Panc1 (cell line): ENCODE measurements around the gene ELK1. TPM values are rescaled to one million over a fixed set of nuclear protein-coding genes. Genes with fewer than 3 reads are reported as not detected.

ENCODE experiments used
- ATAC-seq: fragments of 200-7000 bp; cut with Tn5 transposase; 2 replicates; pipeline ENCODE4 v1.9.1; 2020; ENCODE audit warnings: mild to moderate bottlenecking, moderate library complexity
- BruUV-seq: library from RNA; stranded (reverse); fragments of 400-500 nt; replicated peaks from 2 replicates; lab custom pipeline; 2021; lab: Mats Ljungman, UMichigan
- CTCF ChIA-PET: fragments of 300-600 bp; sonication (Branson Sonifier 250); formaldehyde crosslinking; loops from one replicate; lab custom pipeline; 2022; ENCODE audit warnings: antibody characterized with exemption; lab: Charles Lee
- POLR2A ChIA-PET: fragments of 300-600 bp; sonication (Branson Sonifier 250); formaldehyde crosslinking; loops from one replicate; lab custom pipeline; 2022; ENCODE audit warnings: antibody characterized with exemption; lab: Charles Lee
- DNase-seq: peaks from one replicate; pipeline ENCODE4 v3.0.0-alpha.2; 2010; ENCODE audit warnings: low read depth, low spot score
- H3K27ac ChIP-seq: 2 replicates; pipeline ENCODE4 v1.5.1; 2011; ENCODE audit warnings: mild to moderate bottlenecking, low read length, inconsistent platforms
- H3K27me3 ChIP-seq: fragments of 200-500 bp; sonication (Bioruptor generic); 2 replicates; pipeline ENCODE4 v1.6.0; 2014; ENCODE audit warnings: low read length, inconsistent platforms; ENCODE audit not compliant: control insufficient read depth, insufficient read depth
- H3K36me3 ChIP-seq: fragments of 200-500 bp; sonication (Bioruptor generic); 2 replicates; pipeline ENCODE4 v1.5.1; 2014; ENCODE audit warnings: inconsistent platforms, mild to moderate bottlenecking, low read length, moderate library complexity; ENCODE audit not compliant: control insufficient read depth, insufficient read depth
- H3K4me1 ChIP-seq: 2 replicates; pipeline ENCODE4 v1.5.1; 2011; ENCODE audit warnings: inconsistent platforms, mild to moderate bottlenecking, low read length, moderate library complexity; ENCODE audit not compliant: control insufficient read depth, insufficient read depth
- H3K4me3 ChIP-seq, 2 experiments: 2 replicates each; pipeline ENCODE4 v1.5.1; 2011 to 2012; ENCODE audit warnings: low read depth in 2 of 2, low read length in 2 of 2, mild to moderate bottlenecking in 2 of 2, inconsistent platforms in 1 of 2, moderate library complexity in 1 of 2
- H3K9me3 ChIP-seq: fragments of 200-500 bp; sonication (Bioruptor generic); 2 replicates; pipeline ENCODE4 v1.5.1; 2014; ENCODE audit warnings: low read depth, mild to moderate bottlenecking, inconsistent platforms, low read length, moderate library complexity; ENCODE audit not compliant: control insufficient read depth, insufficient read depth
- CTCF ChIP-seq: fragments of 450-650 bp; IDR thresholded peaks from 2 replicates; pipeline ENCODE4 v1.5.1; 2017; ENCODE audit warnings: mild to moderate bottlenecking
- POLR2AphosphoS5 ChIP-seq: IDR thresholded peaks from 2 replicates; pipeline ENCODE4 v1.6.1; 2012; ENCODE audit warnings: mild to moderate bottlenecking, low read depth, low read length, moderate library complexity
- REST ChIP-seq, 2 experiments: IDR thresholded peaks; 2 replicates each; pipeline ENCODE4 v1.6.1; 2011 to 2012; ENCODE audit warnings: low read depth in 2 of 2, control low read depth in 1 of 2, low read length in 1 of 2, mild to moderate bottlenecking in 1 of 2, moderate library complexity in 1 of 2; ENCODE audit not compliant: insufficient read depth in 1 of 2
- SIN3A ChIP-seq: IDR thresholded peaks from 2 replicates; pipeline ENCODE4 v1.6.1; 2012; ENCODE audit warnings: low read depth, mild to moderate bottlenecking, low read length, moderate library complexity, borderline replicate concordance; ENCODE audit not compliant: insufficient read depth
- TCF7L2 ChIP-seq: IDR thresholded peaks from 2 replicates; pipeline ENCODE4 v1.6.1; 2011; ENCODE audit warnings: mild to moderate bottlenecking, low read depth, low read length, inconsistent platforms
- in situ Hi-C: cut with HindIII; loops from 2 replicates; pipeline ENCODE4 v1.10.0; 2016; ENCODE audit warnings: low sequenced_read_pairs, low pct_unique_long_range_greater_than_20kb
- intact Hi-C: fragments of 100-400 bp; cut with micrococcal nuclease; formaldehyde crosslinking; loops from one replicate; pipeline ENCODE4 v1.10.0; 2022; ENCODE audit not compliant: unreplicated experiment
- total RNA-seq: library from RNA; stranded (reverse); gene quantifications from one replicate; pipeline ENCODE4 v1.2.1, GENCODE V29; 2021; ENCODE audit not compliant: unreplicated experiment

Gene ELK1
- total RNA-seq, 1 experiment from 2014 or later = 64.6 TPM

GRCh38 chrX:47610511-47610910 lies 39.9 kb downstream of the ELK1 start:
- ChIA-PET CTCF (interaction anchor here (0.7 kb wide), 1 partner anchor 10 kb away, joined by 3 read pairs; no protein-coding TSS in a partner anchor), POLR2A (no interaction called here)
- no peaks in the 10 kb centered on the region for H3K9me3 ChIP-seq
- ATAC-seq (no peak), DNase-seq (no peak)
- BruUV-seq = no TSS peak
- H3K36me3 ChIP-seq = no peaks in the 10 kb centered on the region
- no peak for TF ChIP-seq TCF7L2
- TF ChIP-seq POLR2AphosphoS5 = no peak
- no peak for TF ChIP-seq REST (IDR thresholded peaks at IDR 0.05; ENCODE audit: insufficient read depth in 1 of 2, low read depth in 2 of 2, low read length in 1 of 2)
- TF ChIP-seq CTCF = no peak
- no peak for TF ChIP-seq SIN3A
- no peaks in the 10 kb centered on the region for H3K27me3 ChIP-seq
- peaks cover 2% of the 10 kb centered on the region; the same call in 1 of the 2 replicates for H3K4me1 ChIP-seq
- no peak overlapping the region for H3K27ac ChIP-seq
- intact Hi-C loops (no loop called here), in situ Hi-C loops (no loop called here)
- no peak overlapping the region for H3K4me3 ChIP-seq

GRCh38 chrX:47608130-47608810 lies 42.1 kb downstream of the ELK1 start:
- ChIA-PET CTCF (no interaction called here), POLR2A (interaction anchor here (0.6 kb wide), 1 partner anchor 116 kb away, joined by 15 read pairs; no protein-coding TSS in a partner anchor)
- H3K36me3 ChIP-seq = no peaks in the 10 kb centered on the region
- H3K27me3 ChIP-seq = no peaks in the 10 kb centered on the region
- TF ChIP-seq REST (IDR thresholded peaks at IDR 0.05; ENCODE audit: insufficient read depth in 1 of 2, low read depth in 2 of 2, low read length in 1 of 2) = no peak
- TF ChIP-seq CTCF = no peak
- TF ChIP-seq SIN3A = no peak
- no peak for TF ChIP-seq POLR2AphosphoS5
- TF ChIP-seq TCF7L2 = no peak
- no TSS peak for BruUV-seq
- H3K4me3 ChIP-seq = no peak overlapping the region
- no peaks in the 10 kb centered on the region for H3K4me1 ChIP-seq
- no peak for ATAC-seq
- intact Hi-C loops = no loop called here
- no peaks in the 10 kb centered on the region for H3K9me3 ChIP-seq
- DNase-seq = no peak
- in situ Hi-C loops = no loop called here
- no peak overlapping the region for H3K27ac ChIP-seq
